ENCODE results near the gene NPR2.

The NPR2 gene

DNA sequence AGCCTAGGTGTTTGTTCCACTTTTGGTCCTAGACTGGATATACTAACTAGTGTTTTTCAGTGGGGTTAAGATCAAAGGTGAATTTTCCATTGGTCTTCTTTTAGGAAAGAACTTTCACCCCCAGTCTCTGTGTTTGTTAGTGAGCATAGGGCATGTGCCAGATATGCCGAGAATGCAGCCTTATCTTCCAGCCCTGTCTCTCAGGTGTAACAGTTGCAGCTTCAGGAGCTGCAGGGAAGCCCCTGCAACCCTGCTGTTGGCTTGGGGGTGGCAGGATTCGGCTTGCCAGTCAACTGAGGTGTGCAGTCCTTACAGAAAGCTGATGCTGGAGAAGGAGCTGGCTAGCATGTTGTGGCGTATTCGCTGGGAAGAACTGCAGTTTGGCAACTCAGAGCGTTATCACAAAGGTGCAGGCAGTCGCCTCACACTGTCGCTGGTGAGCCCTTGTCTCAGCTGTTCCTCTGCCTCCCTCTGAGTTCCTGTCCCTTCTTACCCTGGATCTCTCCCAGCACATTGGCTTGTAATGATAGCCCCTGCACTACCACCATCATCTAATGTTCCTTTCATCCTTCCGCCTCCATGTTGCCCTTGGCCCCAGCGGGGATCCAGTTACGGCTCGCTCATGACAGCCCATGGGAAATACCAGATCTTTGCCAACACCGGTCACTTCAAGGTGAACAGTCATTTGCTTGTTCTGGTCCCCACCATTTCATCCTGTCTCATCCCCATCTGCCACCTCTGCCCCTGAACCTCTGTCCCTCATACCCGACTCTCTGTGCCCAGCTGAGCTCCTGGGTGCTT is 10.1 kb downstream of the NPR2 start:
- DNase-seq: no peak

DNA sequence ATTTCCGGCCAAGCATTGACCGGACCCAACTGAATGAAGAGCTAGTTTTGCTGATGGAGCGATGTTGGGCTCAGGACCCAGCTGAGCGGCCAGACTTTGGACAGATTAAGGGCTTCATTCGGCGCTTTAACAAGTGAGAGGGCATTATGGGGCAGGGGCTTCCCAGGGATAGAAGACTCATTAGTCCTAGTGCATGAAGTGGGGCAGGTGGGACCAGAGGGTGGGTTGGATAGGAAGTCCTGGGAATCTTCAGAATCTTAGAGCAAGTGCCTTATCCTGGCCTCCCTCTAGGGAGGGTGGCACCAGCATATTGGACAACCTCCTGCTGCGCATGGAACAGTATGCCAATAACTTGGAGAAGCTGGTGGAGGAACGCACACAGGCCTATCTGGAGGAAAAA is 14.7 kb downstream of the NPR2 start:
- DNase-seq: no peak

DNA sequence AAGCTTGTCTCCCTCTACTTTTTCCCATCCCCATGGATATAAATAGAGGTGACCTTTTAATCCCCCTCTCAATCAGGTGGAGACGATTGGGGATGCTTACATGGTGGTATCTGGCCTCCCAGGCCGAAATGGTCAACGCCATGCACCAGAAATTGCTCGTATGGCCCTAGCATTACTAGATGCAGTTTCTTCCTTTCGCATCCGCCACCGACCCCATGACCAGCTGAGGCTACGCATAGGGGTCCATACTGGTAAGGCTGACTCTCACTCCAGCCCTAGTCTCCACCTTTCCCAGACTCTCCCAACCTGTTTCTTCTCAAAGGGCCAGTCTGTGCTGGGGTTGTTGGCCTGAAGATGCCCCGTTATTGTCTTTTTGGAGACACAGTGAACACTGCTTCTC is 17.0 kb downstream of the NPR2 start:
- no peak for DNase-seq

DNA sequence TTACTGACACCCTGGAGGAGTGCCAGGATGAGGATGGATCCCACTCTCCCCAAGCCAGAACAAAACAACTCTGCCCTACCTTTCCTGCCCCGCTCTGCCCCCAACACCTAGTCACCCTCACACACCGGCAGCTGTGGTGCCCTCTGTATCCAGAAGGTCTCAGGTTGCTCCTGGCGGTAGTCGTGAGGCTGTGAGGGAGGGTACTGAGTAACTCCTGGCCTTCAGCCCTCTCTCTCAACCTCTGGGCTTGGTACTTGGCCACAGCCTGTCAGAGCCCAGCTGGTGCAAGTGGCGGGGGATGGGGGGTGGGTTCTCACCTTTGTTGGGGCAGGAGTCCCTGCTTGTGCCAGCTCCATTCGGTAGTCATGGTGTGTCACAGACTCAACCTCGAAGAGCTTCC is 18.7 kb downstream of the NPR2 start:
- no peak for DNase-seq

DNA sequence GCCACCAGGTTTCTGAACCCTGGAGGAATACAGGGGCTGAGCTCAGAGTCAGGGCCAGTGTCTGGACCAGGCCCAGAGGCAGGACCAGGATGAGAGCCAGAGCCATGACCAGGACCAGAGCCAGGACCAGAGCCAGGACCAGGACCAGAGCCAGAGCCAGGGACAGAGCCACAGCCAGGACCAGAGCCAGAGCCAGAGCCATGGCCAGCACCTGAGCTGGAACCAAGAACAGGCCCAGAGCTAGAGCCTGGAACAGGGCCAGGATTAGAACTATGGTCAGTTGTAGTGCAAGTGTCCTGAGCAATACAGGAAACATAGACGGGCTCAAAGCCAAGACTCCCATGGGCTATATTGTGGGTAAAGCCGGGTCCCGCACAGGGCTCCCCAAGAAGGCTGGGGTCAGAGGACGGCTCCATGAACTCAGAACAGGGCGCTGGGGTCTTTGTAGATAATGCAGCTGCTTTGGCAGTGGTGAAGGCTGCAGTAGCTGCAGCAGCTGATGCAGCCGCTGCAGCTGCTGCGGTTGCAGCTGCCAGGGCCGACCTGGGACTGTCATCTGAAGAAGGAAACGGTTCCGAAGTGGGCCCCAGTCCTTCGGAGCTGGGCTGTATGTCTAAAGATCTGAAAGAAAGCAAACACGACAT is 20.1 kb downstream of the NPR2 start:
- no peak for DNase-seq

DNA sequence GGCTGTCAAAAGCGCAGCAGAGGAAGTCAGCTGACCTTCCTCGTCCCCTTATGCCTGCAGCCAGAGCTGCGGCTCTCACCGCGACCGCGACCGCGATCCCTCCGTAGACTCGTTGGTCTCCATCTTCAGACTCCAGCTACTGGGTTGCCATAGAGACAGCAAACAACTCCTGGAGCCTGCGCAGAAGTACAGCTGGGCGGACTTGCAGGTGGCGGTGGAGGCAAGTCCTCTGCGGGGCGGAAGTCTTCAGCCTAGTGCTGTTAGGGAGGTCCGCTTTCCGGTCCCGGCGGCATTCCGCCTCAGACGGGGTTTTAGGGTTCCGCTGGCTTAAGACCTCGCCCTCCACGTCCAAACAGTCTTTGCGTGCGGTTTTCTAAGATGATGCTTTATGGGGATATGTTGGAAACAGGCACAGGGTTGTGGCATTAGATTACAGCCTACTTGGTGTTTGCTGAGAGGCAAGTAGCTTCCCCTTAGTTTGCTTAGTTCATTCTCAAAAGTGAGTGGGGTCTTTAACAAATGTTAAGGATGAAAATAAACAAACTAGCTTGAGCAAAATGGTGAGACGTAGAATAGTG is 20.7 kb downstream of the NPR2 start, which contains the start of gene SPAG8:
Gene SPAG8 (minus strand): TSS at position 238 of the 578 bp plus-strand sequence. CDS start 115 bp downstream, at position 123.
- peak; percentile 81 for DNase-seq

DNA sequence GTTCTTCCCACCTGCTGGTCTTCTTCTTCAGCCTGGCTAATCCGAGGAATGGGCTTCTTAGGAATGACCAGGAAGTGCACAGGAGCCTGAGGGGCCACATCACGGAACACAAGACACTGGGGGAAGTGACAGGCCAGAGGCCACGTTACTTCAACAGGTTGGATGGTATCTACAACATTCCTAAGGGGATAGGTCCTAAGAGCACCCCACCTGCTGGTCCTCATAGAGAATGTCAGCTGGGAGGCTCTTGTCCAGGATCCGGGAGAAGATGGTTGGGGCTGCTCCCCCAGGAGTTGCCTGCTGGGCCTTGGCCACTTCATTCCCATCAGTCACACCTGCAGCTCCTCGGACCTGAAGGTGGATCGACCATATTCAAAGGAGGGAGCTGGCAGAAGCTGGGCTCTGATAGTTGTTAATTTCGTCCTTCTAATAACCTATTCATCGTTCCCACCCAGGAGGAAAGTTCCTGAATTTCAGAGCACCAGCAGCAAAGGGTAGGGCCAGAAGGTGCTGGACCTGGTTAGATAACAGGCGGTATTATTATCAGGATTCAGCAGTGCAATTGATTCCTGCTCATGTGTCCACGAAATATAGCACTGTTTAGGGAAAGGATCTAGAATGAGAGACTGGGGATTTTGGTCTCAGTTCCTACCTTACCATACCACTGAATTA is 22.2 kb downstream of the NPR2 start:
- DNase-seq: no peak

DNA sequence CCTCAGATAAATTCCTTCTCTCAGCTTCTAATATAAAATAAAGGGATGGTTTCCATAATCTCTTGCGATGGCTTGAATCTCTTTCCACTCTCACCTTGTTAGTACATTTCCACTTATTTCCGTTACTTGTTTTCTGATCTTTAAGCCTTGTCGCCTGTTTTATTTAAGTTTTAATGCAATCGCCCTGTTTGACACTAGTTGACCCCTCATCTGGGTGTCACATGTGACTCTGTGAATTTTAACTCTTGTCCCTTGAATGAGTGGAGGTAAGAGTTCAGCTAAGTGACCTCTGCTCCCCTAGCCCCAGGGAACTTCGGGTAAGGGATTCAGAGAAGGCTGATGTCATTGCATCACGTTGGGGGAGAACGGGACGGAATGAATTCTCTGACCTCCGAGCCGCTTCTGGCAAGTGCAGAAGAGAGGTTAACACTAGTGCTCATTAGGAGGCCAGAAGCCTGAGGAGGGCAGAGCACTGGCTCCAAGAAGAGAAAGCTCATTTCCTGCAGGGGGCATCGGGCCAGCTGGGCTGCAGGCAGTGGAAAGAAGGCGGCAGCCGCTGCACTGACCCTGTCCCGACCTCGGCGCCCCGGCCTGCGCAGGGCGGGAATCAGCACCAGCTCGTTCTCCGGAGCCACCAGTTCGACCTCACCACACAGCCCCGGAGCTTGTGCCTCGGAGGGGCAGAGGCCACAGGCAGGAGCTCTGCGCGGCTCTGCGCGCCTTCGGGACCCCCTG is 22.9 kb downstream of the NPR2 start:
- no peak for DNase-seq

DNA sequence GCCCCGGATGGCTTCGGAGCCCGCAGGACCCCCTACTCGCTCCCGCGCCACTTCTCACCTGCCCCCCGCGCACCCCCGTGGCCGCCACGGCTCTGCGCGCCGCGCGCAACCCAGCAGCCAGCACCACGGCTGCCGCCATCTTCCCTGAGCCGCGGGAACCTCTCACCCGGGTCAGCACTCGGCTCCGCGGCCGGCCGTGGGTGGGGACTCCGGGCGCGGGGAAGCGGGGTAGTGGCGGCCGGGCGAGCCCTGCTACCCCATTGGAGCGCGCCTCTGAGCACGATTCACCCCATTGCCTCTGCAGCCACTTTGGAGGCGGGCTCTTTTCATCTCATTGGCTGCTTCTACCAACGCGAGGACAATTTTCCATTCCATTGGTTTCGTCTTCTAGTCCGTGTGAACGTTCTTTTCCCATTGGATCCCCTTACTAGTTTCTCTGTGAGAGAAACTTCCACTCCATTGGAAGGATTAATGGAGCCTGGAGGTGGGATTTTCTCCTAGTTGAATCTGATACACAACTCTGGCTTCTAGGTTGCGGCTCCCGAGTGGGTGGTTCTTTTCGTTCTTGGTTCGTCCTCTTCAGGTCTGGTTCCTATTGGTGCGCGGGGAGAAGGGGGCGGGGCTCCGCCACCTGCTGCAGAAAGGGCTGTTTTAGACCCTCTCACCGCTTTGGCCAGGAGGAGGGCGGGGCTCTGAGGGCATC is 23.6 kb downstream of the NPR2 start, which contains the start of gene HINT2:
Gene HINT2 (minus strand): TSS at position 202 of the 703 bp plus-strand sequence. CDS start 63 bp downstream, at position 139.
- peak; percentile 98 for DNase-seq

DNA sequence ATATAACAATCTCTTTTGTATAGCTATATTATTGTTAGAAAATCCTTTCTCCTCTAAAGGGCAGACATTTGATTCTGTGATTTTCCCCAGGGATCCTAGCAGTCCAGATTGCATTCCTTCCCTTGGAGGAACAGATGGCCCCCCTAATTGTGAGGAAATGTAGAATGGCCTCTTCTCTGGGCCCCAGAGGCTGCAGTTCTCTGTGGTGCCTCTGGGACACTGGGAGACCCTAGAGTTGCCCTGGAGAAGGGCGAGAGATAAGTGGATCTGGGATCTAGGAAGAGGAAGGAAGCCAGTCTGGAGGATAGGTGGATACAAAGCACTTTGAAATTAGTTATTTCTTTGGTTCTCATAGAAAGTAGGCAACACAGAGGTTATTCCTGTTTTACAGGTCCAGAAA is 25.3 kb downstream of the NPR2 start:
- peak; percentile 75 for DNase-seq

DNA sequence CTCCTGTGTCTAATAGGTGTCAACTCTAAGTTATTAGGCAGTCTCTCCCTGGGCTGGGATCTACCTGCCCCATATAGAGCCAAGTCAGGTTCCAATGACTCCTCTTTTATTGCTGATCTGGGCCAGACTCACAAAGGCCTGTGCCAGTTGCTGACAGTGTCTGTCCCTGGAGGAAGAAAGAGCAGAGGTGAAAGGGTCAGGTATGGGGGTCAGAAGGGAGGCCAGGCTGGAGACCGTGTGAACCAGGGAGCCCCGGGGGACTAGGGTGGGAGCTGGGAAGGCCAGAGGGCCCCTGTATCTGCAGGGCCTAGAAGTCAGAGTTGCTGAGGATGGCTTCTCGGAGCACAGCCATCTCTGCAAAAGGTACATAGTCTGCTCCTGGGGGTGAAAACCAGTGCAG is 26.9 kb downstream of the NPR2 start:
- DNase-seq: no peak

DNA sequence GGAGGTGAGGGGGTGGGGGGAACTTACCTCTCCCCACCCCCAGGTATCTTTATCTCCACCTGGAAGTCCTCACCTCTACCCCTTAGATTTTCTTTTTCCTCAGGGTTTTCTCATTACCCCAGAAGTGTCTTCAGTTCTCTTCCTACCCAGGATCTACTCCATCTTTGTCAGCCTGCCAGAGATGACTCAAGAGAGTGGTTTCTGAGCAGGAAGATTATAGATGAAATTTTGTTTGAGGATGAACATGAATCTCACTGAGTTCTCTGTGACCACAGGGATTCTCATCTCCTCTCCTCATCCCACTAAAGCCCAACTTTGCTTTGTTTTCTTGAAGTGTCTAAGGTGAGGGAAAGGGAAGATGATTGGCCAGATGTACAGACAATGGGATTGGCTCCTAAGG is 28.7 kb downstream of the NPR2 start:
- DNase-seq: no peak

DNA sequence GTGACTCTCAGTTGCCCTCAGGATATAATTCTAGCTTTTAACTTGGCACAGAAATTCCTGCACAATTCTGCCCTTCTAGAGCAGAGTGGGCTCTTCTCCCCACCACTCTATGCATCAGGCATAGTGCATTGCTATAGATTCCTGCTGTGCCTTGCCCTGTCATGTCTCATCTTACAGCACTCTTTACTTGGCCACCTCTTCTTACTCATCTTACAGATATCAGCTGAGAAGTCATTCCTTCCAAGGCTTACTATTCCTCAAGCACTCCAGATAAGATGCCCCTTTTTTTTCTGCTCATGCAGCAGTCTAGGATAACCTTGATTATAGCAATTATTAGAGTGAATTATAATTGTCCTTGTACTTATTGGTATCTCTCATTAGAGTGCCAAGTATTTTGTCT is 31.5 kb downstream of the NPR2 start:
- DNase-seq: no peak

DNA sequence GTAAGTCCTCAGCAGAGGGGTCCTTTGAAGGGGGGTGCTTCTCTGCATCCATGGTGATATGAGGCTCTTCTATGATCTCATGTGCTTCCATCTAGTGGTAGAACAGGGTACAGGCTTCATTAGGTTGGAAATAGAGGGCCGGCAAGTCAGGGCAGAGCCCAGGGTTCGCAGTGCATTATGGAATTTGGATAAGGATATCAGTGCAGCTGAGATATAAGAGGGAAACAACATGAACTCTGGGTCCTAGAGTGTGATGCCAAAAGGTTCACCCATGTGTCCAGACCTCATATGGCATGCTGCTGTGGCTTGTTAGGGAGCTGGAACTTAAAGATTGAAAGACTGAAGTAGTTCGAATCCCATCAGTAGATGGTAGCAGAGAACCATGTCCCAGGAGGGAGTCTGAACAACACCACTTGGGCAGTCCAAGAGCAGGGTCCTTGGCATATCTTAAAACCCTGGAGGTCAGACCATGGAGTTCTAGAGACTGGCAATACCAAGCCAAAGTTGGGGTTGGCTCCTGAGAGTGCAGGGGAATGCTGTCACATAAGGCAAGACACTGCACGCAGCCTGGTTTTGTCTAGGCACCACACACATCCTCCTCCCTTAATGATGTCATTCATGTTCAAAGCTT is 34.8 kb downstream of the NPR2 start:
- peak; percentile 19 for DNase-seq

DNA sequence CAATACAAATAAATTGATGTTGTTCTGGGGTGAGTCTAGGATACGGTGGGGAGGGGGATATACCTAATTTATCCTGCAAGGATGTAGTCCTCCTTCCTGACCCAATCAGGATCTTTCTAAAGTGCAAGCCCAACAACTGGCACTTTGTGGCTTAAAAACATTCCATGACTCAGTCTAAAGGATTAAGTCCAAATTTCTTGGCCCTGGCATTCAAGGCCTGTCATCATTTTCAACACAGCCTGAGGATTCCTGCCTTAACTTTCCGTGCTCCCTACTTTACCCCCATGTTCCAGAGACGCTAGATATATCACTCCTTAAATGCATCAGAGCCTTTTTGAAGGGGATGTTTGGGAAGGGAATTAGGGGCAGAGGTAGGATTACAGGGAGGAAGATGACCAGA is 36.1 kb downstream of the NPR2 start:
- DNase-seq: no peak

DNA sequence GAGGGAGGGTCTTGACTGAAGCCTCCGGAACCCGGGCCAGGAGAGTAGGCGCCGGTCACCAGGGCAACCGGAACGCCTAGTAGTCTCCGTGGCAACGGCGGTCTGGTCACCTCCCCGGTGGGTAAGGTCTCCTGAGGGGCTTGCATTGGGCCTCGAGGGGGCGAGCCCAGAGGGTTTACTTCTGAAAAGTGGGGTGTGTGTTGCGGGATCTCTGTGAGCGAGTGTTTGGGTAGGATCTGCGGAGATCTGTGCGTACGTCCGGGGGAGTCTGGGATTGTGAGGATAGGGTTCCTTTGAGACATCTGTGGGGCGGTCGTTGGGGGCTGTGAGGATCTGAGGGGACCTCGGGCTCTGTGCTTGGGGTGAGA is 37.3 kb downstream of the NPR2 start, which contains the start of gene FAM221B:
Gene FAM221B (minus strand): TSS at position 17 of the 368 bp plus-strand sequence. CDS start 2,571 bp downstream, outside the sequence.
- DNase-seq: no peak

DNA sequence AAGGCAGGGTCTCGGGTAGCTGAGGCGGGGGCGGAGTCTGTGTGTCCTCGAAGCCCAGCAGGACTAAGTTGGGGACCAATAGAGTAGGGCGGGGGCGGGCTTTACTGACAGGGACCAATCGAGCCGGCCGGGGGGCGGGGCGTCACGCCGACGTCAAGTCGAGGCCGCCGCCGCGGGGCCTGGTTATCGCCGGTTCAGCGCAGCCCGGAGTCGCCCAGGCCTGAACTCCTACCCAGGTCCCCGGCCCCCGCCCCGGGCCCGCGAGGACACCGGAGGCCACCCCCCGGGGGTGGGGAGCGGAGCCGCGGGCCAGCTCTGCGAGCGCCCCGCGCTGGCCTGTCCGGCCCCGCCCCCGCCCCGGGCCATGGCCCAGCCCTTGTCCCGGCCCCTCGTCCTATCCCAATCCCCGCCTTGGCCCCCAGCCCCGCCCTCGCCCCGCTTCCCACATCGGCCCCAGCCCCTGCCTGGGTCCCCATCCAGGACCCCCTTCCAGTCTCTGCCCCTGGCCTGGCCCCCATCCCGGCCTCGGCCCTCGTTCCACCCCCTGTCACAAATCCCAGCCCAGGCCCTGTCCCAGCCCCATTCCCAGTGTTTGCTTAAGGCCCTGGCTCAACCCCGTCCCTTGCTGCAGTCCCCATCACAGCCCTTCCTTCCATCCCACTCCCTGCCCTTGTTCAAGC is 37.8 kb downstream of the NPR2 start, which contains the start of gene TMEM8B:
Gene TMEM8B (plus strand): TSS at position 145 of the 680 bp plus-strand sequence. CDS start 220 bp downstream, at position 365.
- DNase-seq: peak; percentile 23

DNA sequence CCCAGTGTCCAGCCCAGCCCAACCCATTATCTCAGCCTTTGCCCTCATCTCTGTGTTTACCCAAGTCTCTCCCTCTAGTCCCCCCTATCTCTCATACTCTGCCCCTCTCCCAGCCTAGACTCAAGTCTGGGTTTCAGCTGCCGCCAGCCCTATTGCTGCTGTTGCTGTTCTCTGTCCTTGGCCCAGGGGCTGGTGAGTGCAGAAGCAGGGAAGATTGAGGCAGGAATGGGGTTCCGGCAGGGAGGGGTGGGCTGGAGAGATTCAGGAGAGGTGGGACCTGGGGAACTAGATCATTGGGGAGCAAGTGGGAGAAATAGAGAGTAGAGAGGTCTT is 38.3 kb downstream of the NPR2 start:
- DNase-seq: no peak

DNA sequence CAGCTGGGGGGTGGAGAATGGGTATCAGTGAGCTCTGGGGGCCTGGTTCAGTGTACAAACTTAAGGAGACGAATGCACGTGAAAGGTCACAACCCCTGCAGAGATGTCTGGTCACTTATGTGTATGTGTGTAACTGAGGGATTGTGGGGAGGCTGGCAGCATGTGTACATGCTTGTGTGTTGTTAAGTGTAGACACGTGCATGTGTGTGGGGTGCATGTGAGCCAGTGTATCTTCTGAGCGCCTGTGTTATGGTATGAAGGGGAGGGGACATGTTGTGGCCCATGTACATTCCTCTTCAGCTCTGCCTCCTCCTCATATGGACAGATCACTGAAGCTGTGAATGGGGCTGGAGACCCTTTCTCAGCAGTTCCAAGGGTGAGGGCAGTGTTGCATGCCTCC is 39.6 kb downstream of the NPR2 start:
- DNase-seq: no peak

DNA sequence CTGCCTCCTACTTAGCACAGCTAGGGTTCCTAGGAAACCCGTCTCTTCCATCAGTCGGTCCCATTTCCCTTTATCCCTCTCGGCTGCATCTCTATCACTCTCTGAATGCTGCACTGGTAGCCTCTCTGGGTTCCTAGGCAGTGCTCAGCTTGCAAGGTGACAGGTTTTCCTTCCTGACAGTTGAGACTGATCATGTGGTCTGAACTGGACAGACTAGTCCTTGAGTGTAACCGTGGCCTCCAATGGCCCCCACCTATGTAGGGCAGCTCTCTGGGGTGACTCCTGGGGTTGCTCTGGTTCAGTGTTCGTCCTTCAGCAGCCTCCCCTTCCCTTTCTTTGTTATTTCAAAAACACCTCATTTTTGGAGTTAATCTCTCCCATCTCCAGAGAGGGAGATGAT is 41.4 kb downstream of the NPR2 start:
- no peak for DNase-seq
